ENCODE data around the gene RENBP.

The RENBP gene

DNA sequence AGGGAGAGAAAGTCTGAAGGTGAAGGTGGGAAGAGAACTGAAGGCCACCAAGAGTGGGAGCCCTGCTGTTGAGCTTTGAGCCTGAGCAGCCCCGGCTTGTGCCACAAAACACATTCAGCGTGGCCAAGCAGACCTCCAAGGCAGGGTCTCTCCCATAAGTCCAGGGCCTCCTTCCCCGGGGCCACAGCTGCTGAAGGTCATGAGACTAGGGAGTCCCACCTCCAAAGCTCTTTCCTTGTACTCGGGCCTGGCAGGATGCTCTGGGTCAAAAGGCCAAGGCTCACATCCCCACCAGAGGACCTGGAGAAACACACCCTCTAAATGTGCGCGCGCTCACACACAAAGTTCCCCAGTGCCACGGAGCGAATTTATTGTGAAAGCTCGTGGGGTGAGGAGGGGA, 14.9 kb downstream of the RENBP start:
- H2BK5ac ChIP-seq (ENCODE audit: low read length), result no peak overlapping the region
- peaks cover 12 to 13% of the 10 kb centered on the region in 2 donors for H3K4me1 ChIP-seq (ENCODE audit: control insufficient read depth in 2 of 2, insufficient read depth in 1 of 2, low read depth in 1 of 2, low read length in 2 of 2)
- H3K27ac ChIP-seq (replicated peaks; ENCODE audit: low read length), result no peak overlapping the region
- no peak overlapping the region for H3K18ac ChIP-seq (ENCODE audit: low read length)
- H3K9ac ChIP-seq (ENCODE audit: low read depth, low read length, poor library complexity), result no peak overlapping the region
- H3K27me3 ChIP-seq (ENCODE audit: control insufficient read depth in 3 of 3, insufficient read depth in 3 of 3, low read depth in 1 of 3, low read length in 3 of 3), result peaks cover 0 to 31% (median 5%) of the 10 kb centered on the region in 3 experiments
- H4K8ac ChIP-seq (ENCODE audit: low read depth, low read length), result no peak overlapping the region
- no peak overlapping the region for H2AFZ ChIP-seq (ENCODE audit: low read length)
- no peak overlapping the region for H3K4me3 ChIP-seq (ENCODE audit: low read length in 2 of 2)
- no peak overlapping the region for H3K23ac ChIP-seq (ENCODE audit: low read depth, low read length, poor library complexity)
- peaks cover 6% of the 10 kb centered on the region for H3K79me1 ChIP-seq (ENCODE audit: low read depth, low read length)
- peaks cover 10 to 41% of the 10 kb centered on the region in 2 donors for H3K36me3 ChIP-seq (replicated peaks in 1 of 2; ENCODE audit: control insufficient read depth in 2 of 2, insufficient read depth in 2 of 2, low read length in 2 of 2)
- H3K4me2 ChIP-seq (ENCODE audit: insufficient read depth, low read length, poor library complexity, severe bottlenecking), result no peak overlapping the region
- no peak overlapping the region for H2BK120ac ChIP-seq (ENCODE audit: low read depth, low read length)
- H3K9me3 ChIP-seq (replicated peaks in 1 of 2; ENCODE audit: control insufficient read depth in 2 of 2, insufficient read depth in 1 of 2, low read depth in 1 of 2, low read length in 2 of 2), result no peaks in the 10 kb centered on the region
- no peak overlapping the region for H2AK5ac ChIP-seq (ENCODE audit: low read depth, low read length)
- H2BK15ac ChIP-seq (ENCODE audit: low read length), result no peak overlapping the region
- no peak overlapping the region for H3K4ac ChIP-seq (ENCODE audit: low read length)
- no peak overlapping the region for H2BK12ac ChIP-seq (ENCODE audit: low read length)
- no peak for DNase-seq (ENCODE audit: low spot score)
- no peak overlapping the region for H4K91ac ChIP-seq (ENCODE audit: low read depth, low read length, poor library complexity)
- WGBS, 2 donors (ENCODE audit: extremely low coverage in 2 of 2, insufficient read length in 2 of 2, insufficient replicate concordance in 1 of 2), result no CpG with 5 or more reads among the region's 10 CpGs
- H3K14ac ChIP-seq (ENCODE audit: low read length), result no peak overlapping the region

DNA sequence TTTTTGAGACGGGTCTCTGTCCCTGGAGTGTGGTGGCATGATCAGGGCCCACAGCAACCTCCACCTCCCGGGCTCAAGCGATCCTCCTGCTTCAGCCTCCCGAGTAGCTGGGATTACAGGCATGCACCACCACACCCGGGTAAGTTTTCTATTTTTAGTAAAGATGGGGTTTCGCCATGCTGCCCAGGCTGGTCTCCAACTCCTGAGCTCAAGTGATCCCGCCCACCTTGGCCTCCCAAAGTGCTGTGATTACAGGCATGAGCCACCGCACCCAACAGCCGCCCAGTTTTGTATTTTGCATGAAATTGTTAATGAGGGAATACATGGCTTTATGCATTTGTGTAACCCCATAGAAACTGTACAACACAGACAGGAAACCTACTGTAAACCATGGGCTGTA, 15.6 kb downstream of the RENBP start:
- Histone ChIP-seq H3K4me2 (ENCODE audit: insufficient read depth, low read length, poor library complexity, severe bottlenecking) (peak overlapping the region; percentile 2), H3K23ac (ENCODE audit: low read depth, low read length, poor library complexity) (no peak overlapping the region), H2BK5ac (ENCODE audit: low read length) (no peak overlapping the region), H3K79me1 (ENCODE audit: low read depth, low read length) (peaks cover under 1% of the 10 kb centered on the region), H3K27ac (replicated peaks; ENCODE audit: low read length) (no peak overlapping the region), H3K18ac (ENCODE audit: low read length) (no peak overlapping the region), H2AK5ac (ENCODE audit: low read depth, low read length) (no peak overlapping the region), H2AFZ (ENCODE audit: low read length) (no peak overlapping the region), H3K36me3 (replicated peaks in 1 of 2; ENCODE audit: control insufficient read depth in 2 of 2, insufficient read depth in 2 of 2, low read length in 2 of 2) (peaks cover 10 to 41% of the 10 kb centered on the region in 2 donors), H3K27me3 (ENCODE audit: control insufficient read depth in 3 of 3, insufficient read depth in 3 of 3, low read depth in 1 of 3, low read length in 3 of 3) (peaks cover 0 to 33% (median 5%) of the 10 kb centered on the region in 3 experiments), H3K4me3 (ENCODE audit: low read length in 2 of 2) (no peak overlapping the region), H2BK12ac (ENCODE audit: low read length) (no peak overlapping the region), H3K4me1 (ENCODE audit: control insufficient read depth in 2 of 2, insufficient read depth in 1 of 2, low read depth in 1 of 2, low read length in 2 of 2) (peaks cover 12 to 17% of the 10 kb centered on the region in 2 donors), H3K4ac (ENCODE audit: low read length) (no peak overlapping the region), H3K9me3 (replicated peaks in 1 of 2; ENCODE audit: control insufficient read depth in 2 of 2, insufficient read depth in 1 of 2, low read depth in 1 of 2, low read length in 2 of 2) (no peaks in the 10 kb centered on the region), H4K91ac (ENCODE audit: low read depth, low read length, poor library complexity) (no peak overlapping the region), H3K9ac (ENCODE audit: low read depth, low read length, poor library complexity) (no peak overlapping the region), H2BK120ac (ENCODE audit: low read depth, low read length) (no peak overlapping the region), H3K14ac (ENCODE audit: low read length) (no peak overlapping the region), H2BK15ac (ENCODE audit: low read length) (no peak overlapping the region), H4K8ac (ENCODE audit: low read depth, low read length) (no peak overlapping the region)
- no peak for DNase-seq (ENCODE audit: low spot score)
- WGBS, 2 donors (ENCODE audit: extremely low coverage in 2 of 2, insufficient read length in 2 of 2, insufficient replicate concordance in 1 of 2), result no CpG with 5 or more reads among the region's 9 CpGs

DNA sequence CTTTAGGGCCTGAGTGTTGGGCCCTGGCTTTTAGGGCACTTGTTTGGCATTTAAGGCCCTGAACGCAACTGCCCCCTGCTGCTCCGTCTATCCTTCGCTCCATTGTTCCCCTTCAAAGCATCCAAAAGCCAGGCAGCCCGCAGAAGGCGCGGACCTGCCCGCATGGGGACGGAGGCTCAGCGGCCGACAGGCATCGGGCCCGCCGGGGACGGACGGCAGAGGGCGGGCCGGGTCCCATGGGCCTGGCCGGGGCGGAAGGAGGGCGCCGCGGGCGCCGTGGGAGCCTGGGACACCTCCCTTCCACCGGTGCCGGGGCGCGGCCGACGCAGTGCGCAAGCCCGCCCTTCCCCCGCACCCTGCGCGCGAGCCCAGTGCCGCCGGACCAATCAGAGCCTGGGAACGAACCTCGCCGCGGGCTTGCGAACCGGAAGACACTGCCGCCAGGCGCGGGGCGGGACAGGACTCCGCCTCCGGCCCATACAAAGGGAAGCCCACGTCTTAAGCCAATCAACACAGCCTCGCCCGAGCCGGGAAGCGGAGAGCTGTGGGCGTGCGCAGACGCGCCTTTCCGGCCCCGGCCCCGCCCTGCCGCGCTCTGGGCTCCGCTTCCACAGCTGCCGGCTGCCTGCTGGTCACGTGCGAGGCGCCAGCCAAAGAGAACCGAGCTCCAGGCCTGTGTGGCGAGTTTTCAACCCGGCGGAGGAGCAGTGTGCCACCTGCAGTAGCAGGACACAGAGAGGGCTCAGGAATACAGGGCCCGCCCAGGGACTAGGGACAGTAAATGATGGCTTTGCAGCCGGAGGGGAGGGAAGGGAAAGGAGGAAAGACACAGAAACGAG, 16.3 kb downstream of the RENBP start:
- Histone ChIP-seq H3K23ac (ENCODE audit: low read depth, low read length, poor library complexity) (no peak overlapping the region), H2AK5ac (ENCODE audit: low read depth, low read length) (peak overlapping the region; percentile 89), H3K79me1 (ENCODE audit: low read depth, low read length) (no peaks in the 10 kb centered on the region), H3K36me3 (replicated peaks in 1 of 2; ENCODE audit: control insufficient read depth in 2 of 2, insufficient read depth in 2 of 2, low read length in 2 of 2) (peaks cover 10 to 39% of the 10 kb centered on the region in 2 donors), H3K9ac (ENCODE audit: low read depth, low read length, poor library complexity) (peak overlapping the region; percentile 86), H3K27me3 (ENCODE audit: control insufficient read depth in 3 of 3, insufficient read depth in 3 of 3, low read depth in 1 of 3, low read length in 3 of 3) (peaks cover 0 to 36% (median 5%) of the 10 kb centered on the region in 3 experiments), H3K14ac (ENCODE audit: low read length) (no peak overlapping the region), H3K4me1 (ENCODE audit: control insufficient read depth in 2 of 2, insufficient read depth in 1 of 2, low read depth in 1 of 2, low read length in 2 of 2) (peaks cover 11 to 17% of the 10 kb centered on the region in 2 donors), H4K8ac (ENCODE audit: low read depth, low read length) (no peak overlapping the region), H2BK15ac (ENCODE audit: low read length) (no peak overlapping the region), H2BK120ac (ENCODE audit: low read depth, low read length) (no peak overlapping the region), H4K91ac (ENCODE audit: low read depth, low read length, poor library complexity) (no peak overlapping the region), H2BK12ac (ENCODE audit: low read length) (no peak overlapping the region), H3K9me3 (replicated peaks in 1 of 2; ENCODE audit: control insufficient read depth in 2 of 2, insufficient read depth in 1 of 2, low read depth in 1 of 2, low read length in 2 of 2) (no peaks in the 10 kb centered on the region), H3K18ac (ENCODE audit: low read length) (peak overlapping the region; percentile 98), H3K4ac (ENCODE audit: low read length) (peak overlapping the region; percentile 6), H2AFZ (ENCODE audit: low read length) (peak overlapping the region; percentile 52), H3K27ac (replicated peaks; ENCODE audit: low read length) (peak overlapping the region; percentile 97), H3K4me2 (ENCODE audit: insufficient read depth, low read length, poor library complexity, severe bottlenecking) (peak overlapping the region; percentile 51), H3K4me3 (ENCODE audit: low read length in 2 of 2) (peak overlapping the region; percentile 67 to 94), H2BK5ac (ENCODE audit: low read length) (peak overlapping the region; percentile 93)
- DNase-seq (ENCODE audit: low spot score), result peak; percentile 90
- WGBS, 2 donors (ENCODE audit: extremely low coverage in 2 of 2, insufficient read length in 2 of 2, insufficient replicate concordance in 1 of 2), result no CpG with 5 or more reads among the region's 76 CpGs

DNA sequence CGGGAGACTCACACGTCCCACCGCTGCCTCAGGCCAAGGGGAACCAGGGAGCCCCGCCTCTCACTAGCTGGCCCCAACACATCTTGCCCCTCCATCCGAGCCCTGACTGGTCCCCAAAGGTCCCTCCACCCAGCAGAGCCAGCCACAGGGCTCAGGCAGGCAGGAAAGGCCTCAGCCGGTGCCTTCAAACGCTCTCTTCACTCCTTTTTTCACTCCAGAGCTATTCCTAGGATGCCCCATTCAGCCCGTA, 16.8 kb downstream of the RENBP start:
- H3K9ac ChIP-seq (ENCODE audit: low read depth, low read length, poor library complexity), result peak overlapping the region; percentile 86
- no peak overlapping the region for H4K91ac ChIP-seq (ENCODE audit: low read depth, low read length, poor library complexity)
- H3K23ac ChIP-seq (ENCODE audit: low read depth, low read length, poor library complexity), result peak overlapping the region; percentile 65
- H2BK15ac ChIP-seq (ENCODE audit: low read length), result no peak overlapping the region
- H3K4me3 ChIP-seq (ENCODE audit: low read length in 2 of 2), result peak overlapping the region; percentile 67 to 94
- H3K4me1 ChIP-seq (ENCODE audit: control insufficient read depth in 2 of 2, insufficient read depth in 1 of 2, low read depth in 1 of 2, low read length in 2 of 2), result peaks cover 11 to 17% of the 10 kb centered on the region in 2 donors
- H3K27me3 ChIP-seq (ENCODE audit: control insufficient read depth in 3 of 3, insufficient read depth in 3 of 3, low read depth in 1 of 3, low read length in 3 of 3), result peaks cover 0 to 37% (median 5%) of the 10 kb centered on the region in 3 experiments
- H3K4me2 ChIP-seq (ENCODE audit: insufficient read depth, low read length, poor library complexity, severe bottlenecking), result peak overlapping the region; percentile 51
- no peak for DNase-seq (ENCODE audit: low spot score)
- no peaks in the 10 kb centered on the region for H3K9me3 ChIP-seq (replicated peaks in 1 of 2; ENCODE audit: control insufficient read depth in 2 of 2, insufficient read depth in 1 of 2, low read depth in 1 of 2, low read length in 2 of 2)
- no peaks in the 10 kb centered on the region for H3K79me1 ChIP-seq (ENCODE audit: low read depth, low read length)
- H3K18ac ChIP-seq (ENCODE audit: low read length), result peak overlapping the region; percentile 98
- H2BK120ac ChIP-seq (ENCODE audit: low read depth, low read length), result no peak overlapping the region
- peak overlapping the region; percentile 52 for H2AFZ ChIP-seq (ENCODE audit: low read length)
- WGBS, 2 donors (ENCODE audit: extremely low coverage in 2 of 2, insufficient read length in 2 of 2, insufficient replicate concordance in 1 of 2), result no CpG with 5 or more reads among the region's 8 CpGs
- H3K27ac ChIP-seq (replicated peaks; ENCODE audit: low read length), result peak overlapping the region; percentile 97
- H3K4ac ChIP-seq (ENCODE audit: low read length), result peak overlapping the region; percentile 23
- H3K14ac ChIP-seq (ENCODE audit: low read length), result no peak overlapping the region
- H2BK5ac ChIP-seq (ENCODE audit: low read length), result peak overlapping the region; percentile 93
- H4K8ac ChIP-seq (ENCODE audit: low read depth, low read length), result peak overlapping the region; percentile 72
- H3K36me3 ChIP-seq (replicated peaks in 1 of 2; ENCODE audit: control insufficient read depth in 2 of 2, insufficient read depth in 2 of 2, low read length in 2 of 2), result peaks cover 9 to 34% of the 10 kb centered on the region in 2 donors
- H2AK5ac ChIP-seq (ENCODE audit: low read depth, low read length), result peak overlapping the region; percentile 89
- peak overlapping the region; percentile 73 for H2BK12ac ChIP-seq (ENCODE audit: low read length)

All from neuronal stem cell (in vitro differentiated cells).